T-helper 22 cell (primary cell): ENCODE measurements around the gene TRMT44.
"Not testable (repeated sequence)": the region's sequence is repeated elsewhere in the genome, so short reads cannot be mapped to it uniquely, and the experiment has no call there.

Experiments
- DNase-seq: peaks from one replicate; pipeline ENCODE4 v3.0.0-alpha.2; 2020; ENCODE audit warnings: low read depth

Gene TRMT44

DNA sequence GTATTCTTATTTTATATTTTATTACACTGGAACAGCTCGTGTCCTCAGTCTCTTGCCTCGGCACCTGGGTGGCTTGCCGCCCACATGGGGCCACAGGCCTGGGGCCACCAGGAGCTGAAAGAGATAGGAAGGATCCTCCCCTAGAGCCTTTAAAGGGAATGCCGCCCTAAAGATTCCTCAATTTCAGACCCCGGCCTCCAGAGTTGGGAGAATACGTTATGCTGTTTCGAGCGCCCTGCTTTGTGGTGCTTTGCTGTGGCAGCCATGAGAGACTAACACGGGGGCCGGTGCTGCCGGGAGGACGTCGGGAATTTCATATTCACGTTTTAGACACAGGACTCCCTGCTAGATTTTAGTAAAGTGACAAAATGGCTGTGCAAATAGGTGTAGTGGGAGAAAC lies 33.3 kb upstream of the TRMT44 start:
- no peak for DNase-seq

DNA sequence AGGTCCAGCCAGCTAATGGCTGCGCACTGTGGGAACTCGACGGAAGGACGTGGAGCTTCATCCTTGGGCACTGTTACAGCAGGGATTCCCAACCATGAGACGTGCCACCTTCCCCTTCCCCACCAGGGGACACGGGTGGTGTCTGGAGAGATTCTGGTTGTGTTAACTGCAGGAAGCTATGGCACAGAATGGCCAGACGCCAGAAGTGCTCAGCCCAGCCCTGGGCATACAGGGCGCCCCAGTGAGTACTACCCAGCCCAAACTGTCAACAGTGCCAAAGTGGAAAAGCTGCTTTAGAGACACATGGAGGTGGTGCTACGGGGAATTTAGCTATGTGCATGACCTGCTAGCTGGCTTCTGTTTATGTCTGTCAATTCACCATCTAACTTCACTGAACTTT lies 32.8 kb upstream of the TRMT44 start:
- DNase-seq: no peak

- peak; percentile 28 for DNase-seq
Measured at GRCh38 chr4:8409264-8410065, 31.1 kb upstream of the TRMT44 start.

GRCh38 chr4:8410066-8410625 lies 30.4 kb upstream of the TRMT44 start:
- no peak for DNase-seq

DNA sequence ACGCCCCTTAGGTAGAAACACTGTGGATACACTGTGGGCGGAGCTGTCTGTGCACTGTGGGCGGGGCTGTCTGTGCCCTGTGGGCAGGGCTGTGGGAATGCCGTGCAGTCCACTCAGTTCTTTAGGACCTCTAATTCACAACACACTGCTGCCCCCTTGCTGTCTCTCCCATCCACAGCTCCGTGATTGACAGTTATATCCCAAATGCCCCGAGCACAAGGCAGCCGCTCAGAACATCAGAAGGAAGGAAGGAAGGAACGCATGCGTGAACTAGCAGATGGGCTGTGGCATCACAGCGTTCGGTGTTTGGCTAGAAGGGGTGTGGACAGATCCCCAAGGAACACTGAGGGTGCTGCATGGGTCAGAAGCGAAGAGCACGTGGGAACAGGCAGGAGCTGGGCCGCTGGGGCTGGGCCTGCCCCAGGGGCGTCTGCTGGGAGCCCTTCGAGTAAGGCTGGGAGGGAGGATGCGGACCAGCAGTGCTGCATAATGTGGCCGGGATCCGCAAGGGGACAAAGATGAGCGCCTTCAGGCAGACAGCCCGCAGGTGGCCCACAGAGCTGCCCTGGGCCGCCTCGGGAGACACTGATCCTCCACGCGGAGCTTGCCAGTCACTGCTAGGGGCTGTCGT lies 29.8 kb upstream of the TRMT44 start:
- DNase-seq: no peak

- DNase-seq: no peak
Measured at GRCh38 chr4:8411351-8412180, 29.0 kb upstream of the TRMT44 start.

GRCh38 chr4:8412288-8412687 lies 28.3 kb upstream of the TRMT44 start:
- no peak for DNase-seq

DNA sequence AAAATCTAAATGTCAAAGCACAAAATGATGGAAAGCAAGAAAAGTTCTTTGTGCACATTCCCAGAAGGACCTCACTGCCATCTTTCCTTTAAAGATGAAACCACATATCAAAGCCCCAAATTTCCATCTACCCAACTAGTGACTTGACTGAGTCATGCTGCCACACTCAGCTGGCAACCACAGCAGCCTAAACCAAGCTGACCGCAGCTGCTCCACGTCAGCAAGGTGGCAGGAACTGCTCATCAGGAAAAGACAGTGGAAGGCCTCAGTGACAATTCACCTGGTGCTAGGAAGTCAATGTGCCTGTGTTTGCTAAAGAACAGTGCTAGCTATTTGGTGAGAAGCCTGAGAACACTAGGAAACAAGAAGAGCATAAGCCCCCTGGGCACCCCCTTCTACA lies 26.2 kb upstream of the TRMT44 start:
- peak; percentile 20 for DNase-seq

- no peak for DNase-seq
Measured at GRCh38 chr4:8417071-8417614, 23.4 kb upstream of the TRMT44 start.

DNA sequence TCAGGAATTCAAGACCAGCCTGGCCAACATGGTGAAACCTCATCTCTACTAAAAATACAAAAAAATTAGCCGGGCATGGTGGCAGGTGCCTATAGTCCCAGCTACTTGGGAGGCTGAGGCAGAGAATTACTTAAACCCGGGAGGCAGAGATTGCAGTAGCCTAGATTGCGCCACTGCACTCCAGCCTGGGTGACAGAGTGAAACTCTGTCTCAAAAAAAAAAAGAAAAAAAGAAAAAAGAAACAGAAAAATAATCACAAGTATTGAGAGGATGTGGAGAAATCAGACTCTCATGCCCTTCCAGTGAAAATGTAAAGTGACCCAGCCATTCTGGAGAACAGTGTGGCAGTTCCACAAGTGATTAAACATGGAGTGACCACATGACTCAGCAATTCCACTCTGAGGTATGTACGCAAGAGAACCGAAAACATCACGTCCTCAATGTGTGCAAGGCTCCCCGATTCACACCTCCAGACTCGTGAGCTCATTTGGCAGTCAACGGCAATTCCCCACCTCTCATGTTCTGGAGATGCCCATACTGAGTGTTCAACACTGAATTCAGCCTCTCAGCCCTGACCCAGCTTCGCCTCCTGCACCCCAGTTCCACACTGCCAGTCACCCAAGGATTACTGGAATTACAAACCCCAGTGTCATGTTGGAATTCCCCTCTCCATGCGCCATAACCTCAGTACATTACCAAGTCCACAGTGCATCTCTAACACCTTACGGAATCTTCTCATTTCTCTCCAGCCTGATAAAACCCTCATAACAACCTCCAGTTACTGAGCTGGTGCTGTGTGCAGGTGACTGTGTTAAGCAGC lies 21.1 kb upstream of the TRMT44 start:
- DNase-seq: no peak

GRCh38 chr4:8420151-8420550 lies 20.4 kb upstream of the TRMT44 start:
- DNase-seq: not testable (repeated sequence)

- DNase-seq: no peak
Measured at GRCh38 chr4:8422327-8422726, 18.2 kb upstream of the TRMT44 start.

DNA sequence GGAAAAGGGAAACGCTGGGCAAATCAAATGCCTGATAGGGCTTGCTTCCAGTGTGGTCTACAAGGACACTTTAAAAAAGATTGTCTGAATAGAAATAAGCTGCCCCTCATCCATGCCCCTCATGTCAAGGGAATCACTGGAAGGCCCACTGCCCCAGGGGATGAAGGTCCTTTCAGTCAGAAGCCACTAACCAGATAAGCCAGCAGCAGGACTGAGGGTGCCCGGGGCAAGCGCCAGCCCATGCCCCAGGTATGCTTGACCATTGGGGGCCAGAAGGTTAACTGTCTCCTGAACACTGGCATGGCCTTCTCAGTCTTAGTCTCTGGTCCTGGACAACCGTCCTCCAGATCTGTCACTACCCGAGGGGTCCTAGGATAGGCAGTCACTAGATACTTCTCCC lies 17.8 kb upstream of the TRMT44 start:
- no peak for DNase-seq

- no peak for DNase-seq
Measured at GRCh38 chr4:8427262-8427661, 13.3 kb upstream of the TRMT44 start.

- no peak for DNase-seq
Measured at GRCh38 chr4:8427761-8428287, 12.8 kb upstream of the TRMT44 start.

DNA sequence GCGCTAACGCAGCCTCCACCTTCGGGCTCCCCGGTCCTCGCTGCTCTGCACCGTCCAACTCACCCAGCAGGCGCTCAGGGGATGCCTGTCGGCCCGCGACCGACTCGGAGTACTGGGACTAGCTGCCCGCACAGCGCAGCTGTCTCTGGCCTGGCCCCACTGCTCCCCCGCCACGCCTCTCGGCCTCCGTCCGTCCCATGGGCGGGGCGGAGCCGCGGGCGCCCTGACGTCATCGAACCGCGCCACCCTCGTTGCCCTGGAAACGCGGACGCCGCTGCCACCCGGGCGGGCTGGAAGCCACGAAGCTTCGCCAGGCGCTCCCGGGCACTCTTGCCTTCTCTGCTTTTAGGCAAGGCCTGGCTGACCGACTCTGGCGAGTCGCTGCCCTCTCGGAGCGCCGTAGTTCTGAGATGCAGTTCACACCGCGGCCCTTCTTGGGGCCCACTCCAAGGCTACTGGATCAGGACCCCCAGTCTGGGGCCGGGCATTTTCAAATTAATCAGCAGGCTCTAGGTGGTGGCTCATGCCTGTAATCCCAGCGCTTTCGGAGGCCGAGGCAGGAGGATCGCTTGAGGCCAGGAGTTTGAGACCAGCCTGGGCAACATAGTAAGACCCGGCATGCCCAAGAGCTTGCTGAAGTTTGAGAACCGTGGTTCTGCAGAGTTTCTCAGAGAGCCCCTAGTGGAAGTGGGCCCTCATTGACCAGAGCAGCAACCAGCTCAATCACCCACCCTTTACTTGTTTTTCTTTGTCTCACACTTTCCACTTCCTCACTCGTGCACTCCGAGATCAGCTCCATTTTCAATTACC lies 12.1 kb upstream of the TRMT44 start:
- DNase-seq: peak; percentile 78

GRCh38 chr4:8431553-8431952 lies 9.0 kb upstream of the TRMT44 start:
- no peak for DNase-seq

GRCh38 chr4:8433136-8433535 lies 7.4 kb upstream of the TRMT44 start:
- DNase-seq: no peak

- no peak for DNase-seq
Measured at GRCh38 chr4:8434251-8435073, 6.1 kb upstream of the TRMT44 start.
